Panc1 (cell line): ENCODE results near the gene COL1A1.

Experiments used
- POLR2AphosphoS5 ChIP-seq: IDR thresholded peaks from 2 replicates; pipeline ENCODE4 v1.6.1; 2012; ENCODE audit warnings: mild to moderate bottlenecking, low read depth, low read length, moderate library complexity
- SIN3A ChIP-seq: IDR thresholded peaks from 2 replicates; pipeline ENCODE4 v1.6.1; 2012; ENCODE audit warnings: low read depth, mild to moderate bottlenecking, low read length, moderate library complexity, borderline replicate concordance; ENCODE audit not compliant: insufficient read depth
- TCF7L2 ChIP-seq: IDR thresholded peaks from 2 replicates; pipeline ENCODE4 v1.6.1; 2011; ENCODE audit warnings: mild to moderate bottlenecking, low read depth, low read length, inconsistent platforms
- TF ChIP-seq, protein P1 (sequence below): fragments of 450-650 bp; IDR thresholded peaks from 2 replicates; pipeline ENCODE4 v1.5.1; 2017; ENCODE audit warnings: mild to moderate bottlenecking
- TF ChIP-seq, protein P2 (sequence below), 2 experiments: IDR thresholded peaks; 2 replicates each; pipeline ENCODE4 v1.6.1; 2011 to 2012; ENCODE audit warnings: low read depth in 2 of 2, control low read depth in 1 of 2, low read length in 1 of 2, mild to moderate bottlenecking in 1 of 2, moderate library complexity in 1 of 2; ENCODE audit not compliant: insufficient read depth in 1 of 2

DNA sequence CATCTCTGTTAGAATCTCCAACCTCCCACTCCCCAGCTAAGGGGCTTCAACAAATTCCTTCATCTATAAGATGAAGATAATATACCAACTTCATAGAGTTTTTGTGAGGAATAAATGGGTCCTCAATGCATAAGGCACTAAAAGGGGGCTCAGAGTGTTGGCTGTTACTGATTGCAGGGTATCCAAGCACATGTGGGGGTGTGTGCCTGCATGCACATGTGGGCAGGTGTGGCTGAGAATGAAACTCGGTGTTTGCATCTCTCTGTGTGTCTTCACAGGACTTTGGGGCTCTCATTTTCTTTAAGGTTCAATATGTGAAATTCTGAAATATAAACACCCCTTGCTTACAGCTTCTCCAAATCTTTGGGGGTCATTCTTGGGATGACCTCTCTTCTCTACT lies 46.8 kb downstream of the COL1A1 start:
- TF ChIP-seq, protein P1, sequence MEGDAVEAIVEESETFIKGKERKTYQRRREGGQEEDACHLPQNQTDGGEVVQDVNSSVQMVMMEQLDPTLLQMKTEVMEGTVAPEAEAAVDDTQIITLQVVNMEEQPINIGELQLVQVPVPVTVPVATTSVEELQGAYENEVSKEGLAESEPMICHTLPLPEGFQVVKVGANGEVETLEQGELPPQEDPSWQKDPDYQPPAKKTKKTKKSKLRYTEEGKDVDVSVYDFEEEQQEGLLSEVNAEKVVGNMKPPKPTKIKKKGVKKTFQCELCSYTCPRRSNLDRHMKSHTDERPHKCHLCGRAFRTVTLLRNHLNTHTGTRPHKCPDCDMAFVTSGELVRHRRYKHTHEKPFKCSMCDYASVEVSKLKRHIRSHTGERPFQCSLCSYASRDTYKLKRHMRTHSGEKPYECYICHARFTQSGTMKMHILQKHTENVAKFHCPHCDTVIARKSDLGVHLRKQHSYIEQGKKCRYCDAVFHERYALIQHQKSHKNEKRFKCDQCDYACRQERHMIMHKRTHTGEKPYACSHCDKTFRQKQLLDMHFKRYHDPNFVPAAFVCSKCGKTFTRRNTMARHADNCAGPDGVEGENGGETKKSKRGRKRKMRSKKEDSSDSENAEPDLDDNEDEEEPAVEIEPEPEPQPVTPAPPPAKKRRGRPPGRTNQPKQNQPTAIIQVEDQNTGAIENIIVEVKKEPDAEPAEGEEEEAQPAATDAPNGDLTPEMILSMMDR = no peak
- TF ChIP-seq, protein P2, sequence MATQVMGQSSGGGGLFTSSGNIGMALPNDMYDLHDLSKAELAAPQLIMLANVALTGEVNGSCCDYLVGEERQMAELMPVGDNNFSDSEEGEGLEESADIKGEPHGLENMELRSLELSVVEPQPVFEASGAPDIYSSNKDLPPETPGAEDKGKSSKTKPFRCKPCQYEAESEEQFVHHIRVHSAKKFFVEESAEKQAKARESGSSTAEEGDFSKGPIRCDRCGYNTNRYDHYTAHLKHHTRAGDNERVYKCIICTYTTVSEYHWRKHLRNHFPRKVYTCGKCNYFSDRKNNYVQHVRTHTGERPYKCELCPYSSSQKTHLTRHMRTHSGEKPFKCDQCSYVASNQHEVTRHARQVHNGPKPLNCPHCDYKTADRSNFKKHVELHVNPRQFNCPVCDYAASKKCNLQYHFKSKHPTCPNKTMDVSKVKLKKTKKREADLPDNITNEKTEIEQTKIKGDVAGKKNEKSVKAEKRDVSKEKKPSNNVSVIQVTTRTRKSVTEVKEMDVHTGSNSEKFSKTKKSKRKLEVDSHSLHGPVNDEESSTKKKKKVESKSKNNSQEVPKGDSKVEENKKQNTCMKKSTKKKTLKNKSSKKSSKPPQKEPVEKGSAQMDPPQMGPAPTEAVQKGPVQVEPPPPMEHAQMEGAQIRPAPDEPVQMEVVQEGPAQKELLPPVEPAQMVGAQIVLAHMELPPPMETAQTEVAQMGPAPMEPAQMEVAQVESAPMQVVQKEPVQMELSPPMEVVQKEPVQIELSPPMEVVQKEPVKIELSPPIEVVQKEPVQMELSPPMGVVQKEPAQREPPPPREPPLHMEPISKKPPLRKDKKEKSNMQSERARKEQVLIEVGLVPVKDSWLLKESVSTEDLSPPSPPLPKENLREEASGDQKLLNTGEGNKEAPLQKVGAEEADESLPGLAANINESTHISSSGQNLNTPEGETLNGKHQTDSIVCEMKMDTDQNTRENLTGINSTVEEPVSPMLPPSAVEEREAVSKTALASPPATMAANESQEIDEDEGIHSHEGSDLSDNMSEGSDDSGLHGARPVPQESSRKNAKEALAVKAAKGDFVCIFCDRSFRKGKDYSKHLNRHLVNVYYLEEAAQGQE (IDR thresholded peaks at IDR 0.05; ENCODE audit: insufficient read depth in 1 of 2, low read depth in 2 of 2, low read length in 1 of 2) = no peak
- TF ChIP-seq SIN3A (no peak), POLR2AphosphoS5 (no peak), TCF7L2 (no peak)
